Measurements from ENCODE around the gene IL17B.

The IL17B gene

DNA sequence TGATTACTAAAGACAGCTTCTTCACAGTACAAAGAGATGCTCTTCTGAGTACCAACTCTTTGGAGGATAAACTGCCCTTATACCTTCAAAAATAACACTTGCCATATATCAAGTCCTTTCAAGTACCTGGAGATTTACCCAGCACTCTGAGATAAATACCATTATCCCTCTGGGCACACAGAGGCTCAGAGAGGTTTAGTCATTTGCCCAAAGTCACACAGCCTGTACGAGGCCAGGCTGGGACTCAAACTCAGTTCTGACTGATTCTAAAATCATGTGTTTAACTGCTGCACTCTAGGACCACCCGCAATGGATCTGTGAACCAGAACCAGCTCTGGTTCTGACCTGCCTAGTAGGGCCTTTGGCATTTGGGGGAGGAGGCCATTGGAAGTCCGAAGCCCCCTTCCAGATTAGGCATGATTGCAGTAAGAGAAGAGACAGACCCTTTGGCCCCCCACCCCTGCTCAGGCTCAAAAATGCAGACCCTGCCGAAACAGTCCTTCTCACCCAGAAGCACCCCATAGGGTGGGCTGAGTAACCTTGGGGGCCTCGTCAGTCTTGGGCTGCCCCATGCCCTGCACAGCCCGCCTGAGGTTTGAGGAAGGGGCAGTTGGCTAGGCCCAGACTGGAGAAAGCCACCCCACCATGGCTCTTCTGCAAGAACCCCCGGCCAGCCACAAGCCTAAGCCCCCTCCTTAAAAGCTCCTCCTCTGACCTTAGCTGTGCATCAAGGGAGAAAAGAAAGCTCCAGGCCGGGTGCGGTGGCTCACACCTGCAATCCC is 32.8 kb upstream of the IL17B start:
- TF ChIP-seq EZH2 (IDR thresholded peaks at IDR 0.05; ENCODE audit: borderline replicate concordance, low read length): no peak
- TF ChIP-seq, protein P1, sequence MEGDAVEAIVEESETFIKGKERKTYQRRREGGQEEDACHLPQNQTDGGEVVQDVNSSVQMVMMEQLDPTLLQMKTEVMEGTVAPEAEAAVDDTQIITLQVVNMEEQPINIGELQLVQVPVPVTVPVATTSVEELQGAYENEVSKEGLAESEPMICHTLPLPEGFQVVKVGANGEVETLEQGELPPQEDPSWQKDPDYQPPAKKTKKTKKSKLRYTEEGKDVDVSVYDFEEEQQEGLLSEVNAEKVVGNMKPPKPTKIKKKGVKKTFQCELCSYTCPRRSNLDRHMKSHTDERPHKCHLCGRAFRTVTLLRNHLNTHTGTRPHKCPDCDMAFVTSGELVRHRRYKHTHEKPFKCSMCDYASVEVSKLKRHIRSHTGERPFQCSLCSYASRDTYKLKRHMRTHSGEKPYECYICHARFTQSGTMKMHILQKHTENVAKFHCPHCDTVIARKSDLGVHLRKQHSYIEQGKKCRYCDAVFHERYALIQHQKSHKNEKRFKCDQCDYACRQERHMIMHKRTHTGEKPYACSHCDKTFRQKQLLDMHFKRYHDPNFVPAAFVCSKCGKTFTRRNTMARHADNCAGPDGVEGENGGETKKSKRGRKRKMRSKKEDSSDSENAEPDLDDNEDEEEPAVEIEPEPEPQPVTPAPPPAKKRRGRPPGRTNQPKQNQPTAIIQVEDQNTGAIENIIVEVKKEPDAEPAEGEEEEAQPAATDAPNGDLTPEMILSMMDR (IDR thresholded peaks at IDR 0.05; ENCODE audit: low read length): no peak
- Histone ChIP-seq H3K4me3 (ENCODE audit: low read depth, low read length, poor library complexity, severe bottlenecking) (no peak overlapping the region), H2AFZ (ENCODE audit: low read length) (no peak overlapping the region), H3K79me2 (ENCODE audit: insufficient read depth, low read length) (no peaks in the 10 kb centered on the region), H4K20me1 (ENCODE audit: insufficient read depth, low read length) (no peaks in the 10 kb centered on the region), H3K4me1 (ENCODE audit: insufficient read depth, low read length, severe bottlenecking) (no peaks in the 10 kb centered on the region), H3F3A (ENCODE audit: insufficient read depth, low read length) (no peaks in the 10 kb centered on the region), H3K36me3 (ENCODE audit: insufficient read depth, low read length) (no peaks in the 10 kb centered on the region), H3K27ac (ENCODE audit: low read depth, low read length, poor library complexity, severe bottlenecking) (no peak overlapping the region), H3K9me2 (ENCODE audit: low read depth, low read length) (no peaks in the 10 kb centered on the region), H3K4me2 (ENCODE audit: low read length) (no peak overlapping the region), H3K9ac (ENCODE audit: low read length) (no peak overlapping the region), H3K27me3 (ENCODE audit: insufficient read depth, low read length) (no peaks in the 10 kb centered on the region; the same call in 1 of the 2 replicates), H3K9me3 (ENCODE audit: low read length) (no peaks in the 10 kb centered on the region)

DNA sequence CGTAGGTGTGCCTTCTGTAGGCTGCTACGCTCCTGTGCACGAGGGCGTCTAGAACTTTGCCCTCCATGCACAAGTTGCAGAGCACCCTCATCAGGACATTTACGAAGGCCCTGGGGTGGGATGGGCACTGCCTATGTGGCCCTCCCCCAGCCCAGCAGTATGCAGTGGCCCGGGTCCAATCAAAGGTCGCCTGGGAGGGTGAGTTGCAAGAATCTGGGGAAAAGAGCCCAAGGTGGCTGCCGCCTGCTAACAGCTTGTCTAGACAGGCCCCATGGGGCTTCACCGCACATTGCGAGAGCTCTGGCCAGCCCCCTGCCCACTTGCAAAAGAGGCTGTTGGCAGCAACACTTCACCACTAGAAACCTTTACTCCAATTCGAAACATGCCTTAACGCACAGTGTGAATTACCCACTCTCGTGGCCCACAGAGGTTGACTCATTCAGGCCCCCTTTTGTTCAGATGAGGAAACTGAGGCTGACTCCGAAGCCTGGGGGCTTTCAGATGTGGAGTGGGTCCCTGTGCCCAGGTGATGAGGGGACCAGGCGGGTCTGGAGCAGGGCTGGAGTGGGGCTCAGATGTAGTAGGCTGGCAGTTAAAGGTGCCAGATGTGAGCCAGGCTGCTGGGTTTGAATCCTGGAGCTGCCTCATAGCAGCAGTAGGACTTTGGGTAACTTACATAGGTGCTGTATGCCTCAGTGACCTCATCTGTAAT is 31.8 kb upstream of the IL17B start:
- Histone ChIP-seq H3K4me2 (ENCODE audit: low read length) (no peak overlapping the region), H3K36me3 (ENCODE audit: insufficient read depth, low read length) (no peaks in the 10 kb centered on the region), H3K79me2 (ENCODE audit: insufficient read depth, low read length) (no peaks in the 10 kb centered on the region), H4K20me1 (ENCODE audit: insufficient read depth, low read length) (no peaks in the 10 kb centered on the region), H3K9me3 (ENCODE audit: low read length) (no peaks in the 10 kb centered on the region), H3K9ac (ENCODE audit: low read length) (no peak overlapping the region), H3K9me2 (ENCODE audit: low read depth, low read length) (no peaks in the 10 kb centered on the region), H3K27ac (ENCODE audit: low read depth, low read length, poor library complexity, severe bottlenecking) (no peak overlapping the region), H3K4me3 (ENCODE audit: low read depth, low read length, poor library complexity, severe bottlenecking) (no peak overlapping the region), H3K4me1 (ENCODE audit: insufficient read depth, low read length, severe bottlenecking) (no peaks in the 10 kb centered on the region), H3F3A (ENCODE audit: insufficient read depth, low read length) (no peaks in the 10 kb centered on the region), H2AFZ (ENCODE audit: low read length) (no peak overlapping the region), H3K27me3 (ENCODE audit: insufficient read depth, low read length) (no peaks in the 10 kb centered on the region; the same call in 1 of the 2 replicates)
- TF ChIP-seq, protein P1 (IDR thresholded peaks at IDR 0.05; ENCODE audit: low read length): no peak
- no peak for TF ChIP-seq EZH2 (IDR thresholded peaks at IDR 0.05; ENCODE audit: borderline replicate concordance, low read length)

DNA sequence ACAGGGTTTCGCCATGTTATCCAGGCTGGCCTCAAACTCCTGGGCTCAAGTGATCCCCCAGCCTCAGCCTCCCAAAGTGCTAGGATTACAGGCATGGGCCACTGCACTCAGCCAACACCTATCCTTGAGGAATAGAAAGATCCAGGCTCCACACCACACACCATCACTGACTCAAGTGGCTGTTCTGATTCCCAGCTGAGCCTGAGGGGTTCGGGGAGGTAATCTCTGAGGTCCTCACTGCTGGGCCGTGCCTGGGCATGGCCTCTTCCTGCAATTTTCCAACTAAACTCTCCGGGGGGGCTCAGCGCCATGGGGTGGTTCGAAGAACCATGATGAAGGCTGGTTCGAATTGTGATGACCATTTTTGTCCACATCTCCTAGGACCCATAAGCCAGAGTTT is 31.0 kb upstream of the IL17B start:
- no peak overlapping the region for H3K9ac ChIP-seq (ENCODE audit: low read length)
- no peak overlapping the region for H3K4me2 ChIP-seq (ENCODE audit: low read length)
- H4K20me1 ChIP-seq (ENCODE audit: insufficient read depth, low read length): no peaks in the 10 kb centered on the region
- TF ChIP-seq EZH2 (IDR thresholded peaks at IDR 0.05; ENCODE audit: borderline replicate concordance, low read length): no peak
- TF ChIP-seq, protein P1 (IDR thresholded peaks at IDR 0.05; ENCODE audit: low read length): no peak
- no peaks in the 10 kb centered on the region for H3K36me3 ChIP-seq (ENCODE audit: insufficient read depth, low read length)
- H3K4me1 ChIP-seq (ENCODE audit: insufficient read depth, low read length, severe bottlenecking): no peaks in the 10 kb centered on the region
- H3K27ac ChIP-seq (ENCODE audit: low read depth, low read length, poor library complexity, severe bottlenecking): no peak overlapping the region
- H3K9me3 ChIP-seq (ENCODE audit: low read length): no peaks in the 10 kb centered on the region
- H3K9me2 ChIP-seq (ENCODE audit: low read depth, low read length): no peaks in the 10 kb centered on the region
- H3K27me3 ChIP-seq (ENCODE audit: insufficient read depth, low read length): no peaks in the 10 kb centered on the region; the same call in 1 of the 2 replicates
- no peak overlapping the region for H3K4me3 ChIP-seq (ENCODE audit: low read depth, low read length, poor library complexity, severe bottlenecking)
- H3K79me2 ChIP-seq (ENCODE audit: insufficient read depth, low read length): no peaks in the 10 kb centered on the region
- H2AFZ ChIP-seq (ENCODE audit: low read length): no peak overlapping the region
- no peaks in the 10 kb centered on the region for H3F3A ChIP-seq (ENCODE audit: insufficient read depth, low read length)
